Esophagus muscularis mucosa (tissue), 3 donors: ENCODE data around the gene MTERF4.

Experiments used
- POLR2A ChIP-seq: fragments of 450-650 bp; IDR thresholded peaks from one replicate; pipeline ENCODE4 v1.6.1; 2017; ENCODE audit warnings: antibody characterized with exemption, moderate library complexity, mild to moderate bottlenecking, low read depth
- TF ChIP-seq, protein P1 (sequence below), 3 experiments: fragments of 200-600 bp in 2 of 3; fragments of 450-650 bp in 1 of 3; sonication (generic) in 2 of 3; IDR thresholded peaks; one replicate each; pipeline ENCODE4 v1.5.1; 2017 to 2019; ENCODE audit warnings: antibody characterized with exemption in 3 of 3, mild to moderate bottlenecking in 2 of 3, moderate library complexity in 1 of 3

- TF ChIP-seq, protein P1, sequence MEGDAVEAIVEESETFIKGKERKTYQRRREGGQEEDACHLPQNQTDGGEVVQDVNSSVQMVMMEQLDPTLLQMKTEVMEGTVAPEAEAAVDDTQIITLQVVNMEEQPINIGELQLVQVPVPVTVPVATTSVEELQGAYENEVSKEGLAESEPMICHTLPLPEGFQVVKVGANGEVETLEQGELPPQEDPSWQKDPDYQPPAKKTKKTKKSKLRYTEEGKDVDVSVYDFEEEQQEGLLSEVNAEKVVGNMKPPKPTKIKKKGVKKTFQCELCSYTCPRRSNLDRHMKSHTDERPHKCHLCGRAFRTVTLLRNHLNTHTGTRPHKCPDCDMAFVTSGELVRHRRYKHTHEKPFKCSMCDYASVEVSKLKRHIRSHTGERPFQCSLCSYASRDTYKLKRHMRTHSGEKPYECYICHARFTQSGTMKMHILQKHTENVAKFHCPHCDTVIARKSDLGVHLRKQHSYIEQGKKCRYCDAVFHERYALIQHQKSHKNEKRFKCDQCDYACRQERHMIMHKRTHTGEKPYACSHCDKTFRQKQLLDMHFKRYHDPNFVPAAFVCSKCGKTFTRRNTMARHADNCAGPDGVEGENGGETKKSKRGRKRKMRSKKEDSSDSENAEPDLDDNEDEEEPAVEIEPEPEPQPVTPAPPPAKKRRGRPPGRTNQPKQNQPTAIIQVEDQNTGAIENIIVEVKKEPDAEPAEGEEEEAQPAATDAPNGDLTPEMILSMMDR (IDR thresholded peaks at IDR 0.05): no peak
- TF ChIP-seq POLR2A: no peak
Measured at GRCh38 chr2:241095594-241096290, 6.3 kb downstream of the MTERF4 start.
